ENCODE results near the gene TRO. TPM values are rescaled to one million over a fixed set of nuclear protein-coding genes. Genes with fewer than 3 reads are reported as not detected.

Gene TRO
- polyA plus RNA-seq, 3 donors = not detected

DNA sequence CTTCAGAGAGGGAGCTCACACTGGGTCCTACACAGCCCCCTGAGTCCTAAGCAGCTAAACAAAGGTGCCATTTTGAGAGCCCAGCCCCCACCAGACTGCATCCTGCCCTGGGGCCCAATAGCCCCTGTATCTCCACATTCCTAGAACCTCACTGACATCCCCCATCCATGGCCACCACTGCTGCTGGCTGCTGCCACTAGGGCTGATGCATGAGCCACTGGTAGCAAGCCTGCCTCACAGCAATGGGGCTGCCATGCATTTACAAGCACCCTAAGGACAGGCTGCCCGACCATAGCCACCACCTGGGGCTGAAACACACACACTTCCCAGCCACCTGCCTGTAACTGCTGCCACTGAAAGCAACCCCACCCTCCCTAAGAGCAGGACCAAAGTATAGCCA is 26.5 kb upstream of the TRO start:
- Histone ChIP-seq H2AFZ (ENCODE audit: insufficient read depth, low read depth, low read length, poor library complexity, severe bottlenecking) (no peak overlapping the region), H3K9me3 (replicated peaks in 1 of 2; ENCODE audit: control insufficient read depth in 1 of 2, insufficient read depth in 1 of 2, low read length in 2 of 2) (no peaks in the 10 kb centered on the region), H3K4me1 (ENCODE audit: control insufficient read depth in 1 of 2, insufficient read depth in 2 of 2, low read length in 2 of 2) (no peaks in the 10 kb centered on the region), H3K4me3 (replicated peaks in 1 of 3; ENCODE audit: low read depth in 2 of 3, low read length in 3 of 3) (no peak overlapping the region), H3K36me3 (replicated peaks in 1 of 2; ENCODE audit: control insufficient read depth in 1 of 2, insufficient read depth in 2 of 2, low read length in 2 of 2) (no peaks in the 10 kb centered on the region), H3K9ac (ENCODE audit: insufficient read depth, low read length, poor library complexity, severe bottlenecking) (no peak overlapping the region), H3K79me2 (ENCODE audit: insufficient read depth, low read length) (no peaks in the 10 kb centered on the region), H3K27ac (ENCODE audit: low read depth in 1 of 2, low read length in 2 of 2) (no peak overlapping the region), H4K20me1 (ENCODE audit: insufficient read depth, low read length) (no peaks in the 10 kb centered on the region), H3K4me2 (replicated peaks; ENCODE audit: extremely low read depth, low read length, poor library complexity, severe bottlenecking) (no peak overlapping the region), H3K27me3 (ENCODE audit: control insufficient read depth in 2 of 2, insufficient read depth in 2 of 2, low read length in 2 of 2) (no peaks in the 10 kb centered on the region)
- Mint-ChIP-seq H3K4me3 (no peak overlapping the region), H3K27me3 (ENCODE audit: low read depth in 3 of 3) (peaks cover 0 to 1% (median 0%) of the 10 kb centered on the region in 3 donors), H3K36me3 (no peaks in the 10 kb centered on the region), H3K9me3 (peaks cover 0 to 5% (median 0%) of the 10 kb centered on the region in 7 donors), H3K4me1 (no peaks in the 10 kb centered on the region), H3K27ac (no peak overlapping the region)
- no CpG with 5 or more reads among the region's 1 CpG for WGBS (ENCODE audit: insufficient coverage)
- DNase-seq = no peak
- intact Hi-C loops (cut with micrococcal nuclease) = loop anchor here in 1 of 2 donors (5.0 kb wide), 1 partner anchor 163 kb away; no protein-coding TSS in a partner anchor
- no peak for TF ChIP-seq CTCF (IDR thresholded peaks at IDR 0.05)

DNA sequence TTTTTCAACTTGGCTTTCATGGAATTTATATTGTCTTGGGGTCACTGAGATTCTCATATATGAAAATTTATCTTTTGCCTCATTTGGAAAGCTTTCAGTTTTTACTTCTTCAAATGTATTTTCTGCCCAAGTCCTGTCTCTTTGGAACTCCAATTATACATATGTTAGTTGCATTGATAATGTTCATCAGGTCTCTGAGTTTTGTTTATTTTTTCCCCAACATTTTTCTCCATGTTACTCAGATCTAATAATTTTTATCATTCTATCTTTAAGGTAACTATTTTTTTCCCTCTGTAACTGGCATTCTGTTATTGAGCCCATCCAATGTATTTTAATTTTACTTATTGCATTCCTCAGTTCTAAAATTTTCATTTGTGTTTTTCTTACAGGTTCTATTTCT is 10.7 kb upstream of the TRO start:
- Mint-ChIP-seq H3K36me3 (no peaks in the 10 kb centered on the region), H3K4me1 (no peaks in the 10 kb centered on the region), H3K4me3 (no peak overlapping the region), H3K27ac (no peak overlapping the region), H3K9me3 (peaks cover 0 to 19% (median 9%) of the 10 kb centered on the region in 7 donors), H3K27me3 (ENCODE audit: low read depth in 3 of 3) (peaks cover 0 to 2% (median 0%) of the 10 kb centered on the region in 3 donors)
- no peak overlapping the region for H3K9ac ChIP-seq (ENCODE audit: insufficient read depth, low read length, poor library complexity, severe bottlenecking)
- H3K9me3 ChIP-seq (replicated peaks in 1 of 2; ENCODE audit: control insufficient read depth in 1 of 2, insufficient read depth in 1 of 2, low read length in 2 of 2) = peaks cover 0 to 5% of the 10 kb centered on the region in 2 donors
- no peaks in the 10 kb centered on the region for H3K36me3 ChIP-seq (replicated peaks in 1 of 2; ENCODE audit: control insufficient read depth in 1 of 2, insufficient read depth in 2 of 2, low read length in 2 of 2)
- no peak overlapping the region for H2AFZ ChIP-seq (ENCODE audit: insufficient read depth, low read depth, low read length, poor library complexity, severe bottlenecking)
- H3K27ac ChIP-seq (ENCODE audit: low read depth in 1 of 2, low read length in 2 of 2) = no peak overlapping the region
- no peaks in the 10 kb centered on the region for H4K20me1 ChIP-seq (ENCODE audit: insufficient read depth, low read length)
- DNase-seq = no peak
- H3K4me3 ChIP-seq (replicated peaks in 1 of 3; ENCODE audit: low read depth in 2 of 3, low read length in 3 of 3) = no peak overlapping the region
- H3K4me2 ChIP-seq (replicated peaks; ENCODE audit: extremely low read depth, low read length, poor library complexity, severe bottlenecking) = no peak overlapping the region
- H3K4me1 ChIP-seq (ENCODE audit: control insufficient read depth in 1 of 2, insufficient read depth in 2 of 2, low read length in 2 of 2) = no peaks in the 10 kb centered on the region
- TF ChIP-seq CTCF (IDR thresholded peaks at IDR 0.05) = no peak
- H3K79me2 ChIP-seq (ENCODE audit: insufficient read depth, low read length) = no peaks in the 10 kb centered on the region
- intact Hi-C loops (cut with micrococcal nuclease) = no loop called here
- no peaks in the 10 kb centered on the region for H3K27me3 ChIP-seq (ENCODE audit: control insufficient read depth in 2 of 2, insufficient read depth in 2 of 2, low read length in 2 of 2)
